BE2C (cell line): ENCODE data around the gene DISC1.

Source experiments
- DNase-seq: peaks from one replicate; pipeline ENCODE4 v3.0.0-alpha.2; 2020
- H3K27me3 ChIP-seq: fragments of 250-450 bp; sonication (Bioruptor Pico); 2 replicates; pipeline ENCODE4 v1.5.1; 2020; ENCODE audit warnings: mild to moderate bottlenecking
- H3K36me3 ChIP-seq: fragments of 250-450 bp; sonication (Bioruptor Pico); 2 replicates; pipeline ENCODE4 v1.5.1; 2020; ENCODE audit warnings: mild to moderate bottlenecking
- H3K4me1 ChIP-seq: fragments of 250-450 bp; sonication (Bioruptor Pico); 2 replicates; pipeline ENCODE4 v1.5.1; 2020
- H3K4me3 ChIP-seq: 2 replicates; pipeline ENCODE4 v1.5.1; 2011; ENCODE audit warnings: low read depth, low read length
- H3K9me3 ChIP-seq: fragments of 250-450 bp; sonication (Bioruptor Pico); 2 replicates; pipeline ENCODE4 v1.5.1; 2020
- CTCF ChIP-seq: IDR thresholded peaks from 2 replicates; pipeline ENCODE4 v1.5.1; 2012; ENCODE audit warnings: mild to moderate bottlenecking, low read depth, low read length

Gene DISC1

GRCh38 chr1:231935856-231936255, 309.3 kb downstream of the DISC1 start:
- peaks cover 8% of the 10 kb centered on the region for H3K9me3 ChIP-seq
- no peaks in the 10 kb centered on the region for H3K27me3 ChIP-seq
- no peak for DNase-seq
- H3K36me3 ChIP-seq, result no peaks in the 10 kb centered on the region
- H3K4me1 ChIP-seq, result peaks cover 30% of the 10 kb centered on the region
- no peak overlapping the region for H3K4me3 ChIP-seq
- TF ChIP-seq CTCF, result no peak

- H3K27me3 ChIP-seq, result no peaks in the 10 kb centered on the region
- H3K9me3 ChIP-seq, result peaks cover 3% of the 10 kb centered on the region; the same call in 1 of the 2 replicates
- H3K4me1 ChIP-seq, result peaks cover 32% of the 10 kb centered on the region
- no peak for TF ChIP-seq CTCF
- H3K36me3 ChIP-seq, result no peaks in the 10 kb centered on the region
- peak overlapping the region; percentile 36 for H3K4me3 ChIP-seq
- DNase-seq, result peak; percentile 95
Observed at GRCh38 chr1:231936983-231937775, 310.6 kb downstream of the DISC1 start.

GRCh38 chr1:231938211-231938610, 311.6 kb downstream of the DISC1 start:
- Histone ChIP-seq H3K27me3 (no peaks in the 10 kb centered on the region), H3K4me3 (no peak overlapping the region), H3K36me3 (no peaks in the 10 kb centered on the region), H3K9me3 (no peaks in the 10 kb centered on the region), H3K4me1 (peaks cover 32% of the 10 kb centered on the region)
- TF ChIP-seq CTCF, result no peak
- no peak for DNase-seq

GRCh38 chr1:231938711-231939110, 312.1 kb downstream of the DISC1 start:
- Histone ChIP-seq H3K9me3 (no peaks in the 10 kb centered on the region), H3K4me1 (peaks cover 32% of the 10 kb centered on the region), H3K36me3 (no peaks in the 10 kb centered on the region), H3K4me3 (no peak overlapping the region), H3K27me3 (no peaks in the 10 kb centered on the region)
- no peak for TF ChIP-seq CTCF
- DNase-seq, result no peak

- no peaks in the 10 kb centered on the region for H3K27me3 ChIP-seq
- no peak overlapping the region for H3K4me3 ChIP-seq
- no peaks in the 10 kb centered on the region for H3K9me3 ChIP-seq
- no peaks in the 10 kb centered on the region for H3K36me3 ChIP-seq
- H3K4me1 ChIP-seq, result peaks cover 31% of the 10 kb centered on the region
- no peak for DNase-seq
- TF ChIP-seq CTCF, result no peak
Observed at GRCh38 chr1:231939118-231939517, 312.5 kb downstream of the DISC1 start.

- H3K27me3 ChIP-seq, result no peaks in the 10 kb centered on the region
- H3K9me3 ChIP-seq, result no peaks in the 10 kb centered on the region
- DNase-seq, result no peak
- no peak for TF ChIP-seq CTCF
- no peak overlapping the region for H3K4me3 ChIP-seq
- peaks cover 21% of the 10 kb centered on the region for H3K4me1 ChIP-seq
- H3K36me3 ChIP-seq, result no peaks in the 10 kb centered on the region
Observed at GRCh38 chr1:231940116-231940515, 313.5 kb downstream of the DISC1 start.
